ENCODE results near the gene GPR108.

The GPR108 gene

DNA sequence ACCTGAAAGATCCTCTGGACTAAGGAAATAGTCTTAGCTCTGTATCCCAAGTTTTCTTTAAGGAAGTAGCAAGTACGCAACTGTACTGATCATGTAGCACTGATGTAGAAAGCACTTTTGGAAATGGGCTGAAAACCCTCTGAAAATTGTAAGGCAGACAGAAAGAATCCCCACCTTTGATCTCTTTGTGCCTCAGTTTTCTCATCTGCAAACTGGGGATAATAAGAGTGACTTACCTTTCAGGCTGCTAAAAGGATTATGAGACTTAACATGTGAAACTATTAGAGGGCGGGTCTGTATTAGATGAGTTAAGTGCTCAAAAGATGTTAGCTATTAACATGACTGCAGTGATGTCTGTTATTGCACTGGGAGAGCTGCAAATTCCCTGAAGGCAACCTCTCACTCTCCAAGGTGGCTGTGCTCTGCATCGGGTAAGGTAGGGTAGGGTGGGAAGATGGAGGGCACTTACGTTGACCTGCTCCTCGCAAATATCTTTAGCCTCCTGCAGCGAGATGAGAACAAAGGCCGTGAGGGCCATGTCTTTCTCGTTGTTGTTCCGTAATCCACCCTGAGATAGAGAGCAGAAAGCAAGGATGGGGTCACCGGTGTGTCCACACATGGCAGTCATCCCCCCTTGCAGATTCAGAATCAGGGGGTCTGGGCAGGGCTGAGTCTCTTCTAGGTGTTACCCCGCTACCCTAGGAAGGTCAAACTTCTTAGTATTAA, 47.1 kb downstream of the GPR108 start:
- Histone ChIP-seq H3K4me1 (no peaks in the 10 kb centered on the region), H3K36me3 (replicated peaks) (no peaks in the 10 kb centered on the region), H3K27me3 (ENCODE audit: low read depth) (no peaks in the 10 kb centered on the region), H3K9me3 (no peaks in the 10 kb centered on the region), H3K4me3 (no peak overlapping the region)
- no peak for DNase-seq (ENCODE audit: low spot score in 2 of 2)
- in situ Hi-C loops (cut with MboI; ENCODE audit: low sequenced_read_pairs), result no loop called here

DNA sequence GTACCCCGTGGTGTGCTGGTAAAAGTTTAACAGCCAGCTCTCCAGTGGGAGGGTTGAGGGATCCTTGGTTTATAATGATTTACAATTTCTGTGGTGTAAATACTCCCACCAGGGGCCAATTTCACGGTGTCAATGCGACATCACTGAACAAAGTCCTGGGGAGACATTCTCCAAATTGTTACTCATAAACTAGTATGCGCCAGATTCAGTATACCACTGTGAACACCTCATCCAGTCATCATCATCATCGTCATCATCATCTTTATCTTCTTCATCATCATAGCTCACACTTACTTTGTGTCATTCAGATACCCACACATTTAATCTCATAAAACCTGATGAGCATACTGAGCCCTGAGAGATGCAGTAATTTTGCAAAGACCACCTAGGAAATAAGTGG, 50.3 kb downstream of the GPR108 start:
- no peaks in the 10 kb centered on the region for H3K9me3 ChIP-seq
- no peak overlapping the region for H3K4me3 ChIP-seq
- no peaks in the 10 kb centered on the region for H3K27me3 ChIP-seq (ENCODE audit: low read depth)
- no peaks in the 10 kb centered on the region for H3K4me1 ChIP-seq
- H3K36me3 ChIP-seq (replicated peaks), result no peaks in the 10 kb centered on the region
- in situ Hi-C loops (cut with MboI; ENCODE audit: low sequenced_read_pairs), result no loop called here
- DNase-seq (ENCODE audit: low spot score in 2 of 2), result no peak

DNA sequence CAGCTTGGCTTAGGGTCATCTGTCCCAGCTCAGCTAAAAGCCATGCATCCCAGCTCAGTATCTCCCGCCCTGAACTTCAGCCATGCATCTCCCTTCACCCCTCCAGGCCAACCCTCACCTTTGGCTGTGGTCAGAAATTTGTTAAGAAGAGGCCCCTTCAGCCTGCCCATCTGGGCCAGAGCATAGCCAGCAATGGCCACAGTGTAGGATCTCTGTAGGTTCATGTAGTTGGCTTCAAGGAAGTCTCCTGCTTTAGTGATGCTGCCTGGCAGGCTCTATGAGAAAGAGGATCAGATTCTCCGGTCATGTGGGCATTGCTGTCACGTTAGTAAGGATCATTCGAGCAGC, 50.8 kb downstream of the GPR108 start:
- Histone ChIP-seq H3K27me3 (ENCODE audit: low read depth) (no peaks in the 10 kb centered on the region), H3K36me3 (replicated peaks) (no peaks in the 10 kb centered on the region), H3K9me3 (no peaks in the 10 kb centered on the region), H3K4me3 (no peak overlapping the region), H3K4me1 (no peaks in the 10 kb centered on the region)
- in situ Hi-C loops (cut with MboI; ENCODE audit: low sequenced_read_pairs), result no loop called here
- no peak for DNase-seq (ENCODE audit: low spot score in 2 of 2)

DNA sequence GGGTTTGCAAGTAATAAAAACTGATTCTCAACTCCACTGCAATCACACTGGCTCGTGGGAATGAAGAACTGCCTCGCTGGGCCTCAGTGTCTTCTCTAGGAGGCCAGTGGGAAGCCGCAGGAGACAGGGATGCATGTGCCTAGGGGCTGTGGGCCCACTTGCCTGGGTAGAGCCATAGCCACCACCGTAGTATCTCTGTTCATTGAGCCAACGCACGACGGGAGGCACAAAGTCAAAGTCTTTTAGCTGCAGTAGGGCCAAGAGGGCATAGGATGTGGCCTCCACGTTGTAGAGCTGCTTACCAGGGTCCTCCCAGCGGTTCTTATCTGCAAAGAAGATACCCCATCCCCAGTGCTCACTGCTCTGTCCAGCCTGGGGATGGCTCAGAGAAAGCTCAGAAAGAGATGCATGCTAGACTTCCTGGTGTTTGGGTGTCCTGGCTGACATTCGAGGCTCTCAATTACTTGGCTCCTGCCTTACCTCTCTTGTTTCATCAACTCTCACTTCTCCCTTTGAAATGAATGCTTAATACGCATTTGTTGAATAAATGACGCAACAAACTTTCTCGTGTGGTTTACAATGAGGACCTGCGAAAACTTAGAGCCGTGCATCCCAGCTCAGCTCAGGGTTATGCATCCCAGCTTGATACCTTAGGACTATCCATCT, 51.3 kb downstream of the GPR108 start:
- DNase-seq (ENCODE audit: low spot score in 2 of 2), result no peak
- Histone ChIP-seq H3K4me3 (no peak overlapping the region), H3K27me3 (ENCODE audit: low read depth) (no peaks in the 10 kb centered on the region), H3K4me1 (no peaks in the 10 kb centered on the region), H3K9me3 (no peaks in the 10 kb centered on the region), H3K36me3 (replicated peaks) (no peaks in the 10 kb centered on the region)
- in situ Hi-C loops (cut with MboI; ENCODE audit: low sequenced_read_pairs), result no loop called here

DNA sequence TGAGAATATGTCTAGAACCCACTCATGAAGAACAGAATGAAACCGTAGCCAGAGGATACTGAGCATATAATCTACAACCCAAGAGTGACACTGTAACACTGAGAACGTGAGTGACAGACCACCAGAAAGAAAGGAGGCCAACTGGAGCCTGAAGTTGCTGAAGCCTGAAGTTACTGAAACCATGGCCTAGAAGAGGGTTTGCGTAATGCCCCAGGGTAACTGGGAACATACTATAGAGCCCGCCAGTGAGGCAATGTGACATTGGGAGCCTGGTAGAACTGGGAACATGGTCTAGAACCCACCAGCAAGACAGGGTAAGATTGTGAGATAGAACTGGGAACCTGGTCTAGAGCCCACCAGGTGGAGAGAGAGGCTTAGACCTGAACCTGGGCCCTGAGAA, 51.9 kb downstream of the GPR108 start:
- H3K27me3 ChIP-seq (ENCODE audit: low read depth), result no peaks in the 10 kb centered on the region
- no peak overlapping the region for H3K4me3 ChIP-seq
- DNase-seq (ENCODE audit: low spot score in 2 of 2), result no peak
- no peaks in the 10 kb centered on the region for H3K9me3 ChIP-seq
- H3K36me3 ChIP-seq (replicated peaks), result no peaks in the 10 kb centered on the region
- H3K4me1 ChIP-seq, result no peaks in the 10 kb centered on the region
- in situ Hi-C loops (cut with MboI; ENCODE audit: low sequenced_read_pairs), result no loop called here

DNA sequence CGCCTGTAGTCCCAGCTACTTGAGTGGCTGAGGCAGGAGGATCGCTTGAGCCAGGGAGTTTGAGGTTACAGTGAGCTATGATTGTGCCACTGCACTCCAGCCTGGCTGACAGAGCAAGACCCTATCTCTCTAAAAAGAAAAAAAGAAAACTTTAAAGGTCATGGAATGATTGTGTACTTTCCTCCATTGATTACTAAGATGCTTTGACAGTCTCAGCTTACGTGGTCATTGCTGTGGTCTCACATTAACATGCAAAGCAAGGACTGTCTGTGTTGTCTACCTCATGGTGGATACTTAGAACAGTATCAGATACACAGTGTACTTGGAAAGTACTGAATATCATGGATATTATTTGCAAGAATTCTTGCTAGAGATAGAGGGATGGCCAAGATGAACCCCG, 53.4 kb downstream of the GPR108 start:
- Histone ChIP-seq H3K4me3 (no peak overlapping the region), H3K27me3 (ENCODE audit: low read depth) (no peaks in the 10 kb centered on the region), H3K36me3 (replicated peaks) (no peaks in the 10 kb centered on the region), H3K9me3 (no peaks in the 10 kb centered on the region), H3K4me1 (no peaks in the 10 kb centered on the region)
- in situ Hi-C loops (cut with MboI; ENCODE audit: low sequenced_read_pairs), result no loop called here
- no peak for DNase-seq (ENCODE audit: low spot score in 2 of 2)

DNA sequence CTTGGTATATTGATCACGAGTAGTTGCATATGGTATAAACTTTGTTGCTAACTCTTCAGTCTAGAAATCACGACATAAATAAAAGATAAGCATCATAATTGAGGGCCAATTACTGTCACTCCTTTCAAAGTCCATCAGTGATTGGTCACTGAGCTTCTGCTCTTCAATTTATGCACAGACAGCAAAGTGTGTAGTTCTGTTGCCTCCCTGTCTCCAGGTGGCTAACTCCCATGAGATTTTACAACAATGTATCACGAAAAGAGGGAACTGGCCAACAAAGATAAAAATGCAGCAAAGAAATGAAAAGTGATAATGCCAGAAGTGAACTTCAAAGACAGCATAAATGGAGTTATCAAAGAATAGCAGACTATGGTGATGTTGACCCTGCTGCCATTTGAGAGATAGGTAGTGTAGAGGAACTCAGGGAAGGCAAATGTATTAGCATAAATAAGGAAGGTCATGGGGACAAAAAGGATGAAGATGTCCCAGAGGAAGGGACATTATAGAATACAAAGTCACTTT, 54.7 kb downstream of the GPR108 start:
- no peaks in the 10 kb centered on the region for H3K9me3 ChIP-seq
- no peak overlapping the region for H3K4me3 ChIP-seq
- DNase-seq (ENCODE audit: low spot score in 2 of 2), result no peak
- H3K36me3 ChIP-seq (replicated peaks), result no peaks in the 10 kb centered on the region
- in situ Hi-C loops (cut with MboI; ENCODE audit: low sequenced_read_pairs), result no loop called here
- no peaks in the 10 kb centered on the region for H3K27me3 ChIP-seq (ENCODE audit: low read depth)
- no peaks in the 10 kb centered on the region for H3K4me1 ChIP-seq

DNA sequence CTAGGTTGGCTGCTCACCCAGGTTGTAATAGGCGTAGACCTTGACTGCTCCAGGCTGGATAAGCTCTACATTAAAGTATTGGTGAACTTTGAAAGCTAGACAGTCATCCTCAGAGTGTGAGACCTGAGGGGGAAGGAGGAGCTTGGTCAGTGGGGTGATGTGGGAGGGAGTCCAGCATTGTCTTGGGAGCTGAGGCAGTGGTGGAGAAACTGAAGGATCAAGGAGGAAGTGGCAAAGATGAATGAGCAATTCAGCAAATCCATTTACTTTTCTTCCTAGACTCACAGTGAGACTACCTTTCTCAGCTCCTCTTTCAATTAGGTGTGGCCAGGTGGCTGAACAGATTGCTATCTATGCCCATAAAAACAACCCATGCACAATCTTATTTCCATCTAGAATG, 57.2 kb downstream of the GPR108 start:
- no peaks in the 10 kb centered on the region for H3K4me1 ChIP-seq
- no peaks in the 10 kb centered on the region for H3K9me3 ChIP-seq
- no peak overlapping the region for H3K4me3 ChIP-seq
- in situ Hi-C loops (cut with MboI; ENCODE audit: low sequenced_read_pairs), result no loop called here
- no peaks in the 10 kb centered on the region for H3K27me3 ChIP-seq (ENCODE audit: low read depth)
- no peak for DNase-seq (ENCODE audit: low spot score in 2 of 2)
- H3K36me3 ChIP-seq (replicated peaks), result no peaks in the 10 kb centered on the region
